Measurements from ENCODE around the gene RBM23.

DNA sequence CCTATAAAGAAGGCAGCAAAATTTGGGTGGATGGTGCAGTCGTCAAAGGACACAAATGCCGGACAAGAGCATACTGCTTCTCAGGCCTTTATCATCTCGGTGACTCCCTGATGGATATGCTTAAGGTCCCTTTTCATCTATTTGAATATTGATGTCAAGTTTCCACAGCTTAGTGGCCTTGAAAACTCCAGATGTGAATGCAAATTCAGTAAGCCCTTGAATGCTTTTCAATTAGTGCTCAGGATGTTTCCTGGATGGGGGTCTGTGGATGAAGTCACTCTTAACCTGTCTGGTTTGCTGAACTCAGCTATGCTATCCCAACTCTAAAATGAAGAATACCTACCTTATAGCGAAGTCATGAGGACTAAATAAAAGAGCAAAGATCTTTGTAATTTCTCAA is 25.2 kb downstream of the RBM23 start:
- TF ChIP-seq, protein P1, sequence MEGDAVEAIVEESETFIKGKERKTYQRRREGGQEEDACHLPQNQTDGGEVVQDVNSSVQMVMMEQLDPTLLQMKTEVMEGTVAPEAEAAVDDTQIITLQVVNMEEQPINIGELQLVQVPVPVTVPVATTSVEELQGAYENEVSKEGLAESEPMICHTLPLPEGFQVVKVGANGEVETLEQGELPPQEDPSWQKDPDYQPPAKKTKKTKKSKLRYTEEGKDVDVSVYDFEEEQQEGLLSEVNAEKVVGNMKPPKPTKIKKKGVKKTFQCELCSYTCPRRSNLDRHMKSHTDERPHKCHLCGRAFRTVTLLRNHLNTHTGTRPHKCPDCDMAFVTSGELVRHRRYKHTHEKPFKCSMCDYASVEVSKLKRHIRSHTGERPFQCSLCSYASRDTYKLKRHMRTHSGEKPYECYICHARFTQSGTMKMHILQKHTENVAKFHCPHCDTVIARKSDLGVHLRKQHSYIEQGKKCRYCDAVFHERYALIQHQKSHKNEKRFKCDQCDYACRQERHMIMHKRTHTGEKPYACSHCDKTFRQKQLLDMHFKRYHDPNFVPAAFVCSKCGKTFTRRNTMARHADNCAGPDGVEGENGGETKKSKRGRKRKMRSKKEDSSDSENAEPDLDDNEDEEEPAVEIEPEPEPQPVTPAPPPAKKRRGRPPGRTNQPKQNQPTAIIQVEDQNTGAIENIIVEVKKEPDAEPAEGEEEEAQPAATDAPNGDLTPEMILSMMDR (IDR thresholded peaks at IDR 0.05) = no peak
- TF ChIP-seq EZH2 (IDR thresholded peaks at IDR 0.05) = no peak
- no peak for TF ChIP-seq EZH2phosphoT487 (IDR thresholded peaks at IDR 0.05)
